ENCODE results near the gene GPR153. TPM values are rescaled to one million over a fixed set of nuclear protein-coding genes. Genes with fewer than 3 reads are reported as not detected.

GPR153 gene
- total and polyA plus RNA-seq, 2 of the 8 experiments (the other 6 are each of a cell fraction or from before 2014, with no cell fraction given): 5.7 to 8.1 TPM

DNA sequence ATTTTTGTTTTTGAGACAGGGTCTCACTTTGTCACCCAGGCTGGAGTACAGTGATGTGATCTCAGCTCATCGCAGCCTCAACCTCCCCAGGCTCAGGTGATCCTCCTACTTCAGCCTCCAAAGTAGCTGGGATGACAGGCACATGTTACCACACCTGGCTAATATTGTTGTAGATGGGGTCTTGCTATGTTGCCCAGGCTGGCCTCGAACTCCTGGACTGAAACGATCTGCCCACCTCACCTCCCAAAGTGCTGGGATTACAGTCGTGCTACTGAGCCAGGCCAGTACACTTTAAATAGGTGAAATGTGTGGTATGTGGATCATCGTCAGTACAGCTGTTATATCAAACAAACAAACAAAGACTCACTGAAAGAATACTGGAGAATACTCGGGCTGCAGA, 35.0 kb upstream of the GPR153 start (continued):
- TF ChIP-seq SIX5 (IDR thresholded peaks at IDR 0.05; ENCODE audit: low read depth, low read length): no peak
- no peak for TF ChIP-seq CBX8 (IDR thresholded peaks at IDR 0.05; ENCODE audit: borderline replicate concordance, low read depth, low read length)
- no peak for TF ChIP-seq E2F6 (IDR thresholded peaks at IDR 0.05)
- TF ChIP-seq POU5F1 (IDR thresholded peaks at IDR 0.05; ENCODE audit: low read depth, low read length): no peak
- TF ChIP-seq SP2 (IDR thresholded peaks at IDR 0.05; ENCODE audit: low read length): no peak
- no peak for TF ChIP-seq EZH2 (IDR thresholded peaks at IDR 0.05; ENCODE audit: low read depth, low read length, severe bottlenecking)
- no peak for TF ChIP-seq FOSL1 (IDR thresholded peaks at IDR 0.05; ENCODE audit: insufficient read depth, low read depth, low read length)

Measured in H1 (cell line).